Stimulated activated CD4-positive, alpha-beta T cell treated with anti-CD3 and anti-CD28 coated beads, Interleukin-4, amount 100 ng/mL, for 24 hours (primary cell): ENCODE measurements around the gene SLC9A4.

Experiments
- DNase-seq: peaks from one replicate; pipeline ENCODE4 v3.0.0-alpha.2; 2020

Gene SLC9A4

DNA sequence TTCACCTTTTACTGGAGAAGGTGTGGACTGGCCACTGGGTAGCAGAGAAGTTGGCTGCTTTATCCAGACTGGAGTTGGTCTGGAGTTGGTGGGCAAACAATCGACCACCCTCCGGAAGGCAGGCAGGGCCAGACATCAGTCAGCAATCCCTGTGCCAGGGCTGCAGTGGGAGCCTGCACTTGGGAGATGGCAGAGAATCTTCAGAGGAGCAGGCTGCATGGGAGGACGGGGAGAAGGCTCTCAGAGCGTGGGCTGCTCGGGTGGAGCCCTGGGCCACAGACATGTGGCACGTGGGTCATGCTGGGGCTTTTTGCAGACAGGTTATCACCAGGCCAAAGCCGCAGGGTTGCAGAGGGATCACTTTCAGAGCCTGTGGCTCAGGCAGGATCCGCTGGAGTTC lies 29.6 kb downstream of the SLC9A4 start:
- DNase-seq = no peak

DNA sequence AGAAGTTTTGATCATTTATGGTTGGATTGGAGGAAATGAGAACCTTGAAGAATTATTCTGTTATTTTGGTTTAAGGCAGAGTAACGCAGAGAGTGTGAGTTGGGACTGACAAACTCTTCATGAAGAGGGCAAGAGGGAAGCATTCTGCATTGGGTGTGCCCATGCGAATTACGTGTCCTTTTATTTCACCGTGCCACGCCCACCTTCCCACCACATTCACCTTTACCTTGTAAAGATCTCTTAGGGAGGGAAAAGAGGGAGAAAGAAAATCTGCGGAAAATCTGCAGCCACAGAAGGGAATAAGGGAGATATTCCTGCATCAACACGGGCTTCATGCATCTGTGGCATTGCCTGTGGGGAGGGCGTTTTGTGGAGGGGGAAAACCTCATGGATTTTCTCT lies 31.8 kb downstream of the SLC9A4 start:
- no peak for DNase-seq

DNA sequence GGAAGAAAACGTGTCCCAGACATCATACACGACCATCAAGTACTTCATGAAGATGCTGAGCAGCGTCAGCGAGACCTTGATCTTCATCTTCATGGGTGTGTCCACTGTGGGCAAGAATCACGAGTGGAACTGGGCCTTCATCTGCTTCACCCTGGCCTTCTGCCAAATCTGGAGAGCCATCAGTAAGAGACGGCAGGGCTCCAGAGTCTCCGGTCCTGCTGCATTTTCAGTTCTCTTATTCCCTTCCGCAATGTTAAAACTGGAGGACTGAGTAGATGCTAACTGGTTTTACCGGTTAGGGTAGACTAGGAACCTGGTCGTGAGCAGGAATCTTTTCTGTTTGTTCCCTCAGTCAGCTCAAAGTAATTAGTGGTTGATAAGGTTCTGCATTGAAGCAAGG lies 32.3 kb downstream of the SLC9A4 start:
- no peak for DNase-seq

DNA sequence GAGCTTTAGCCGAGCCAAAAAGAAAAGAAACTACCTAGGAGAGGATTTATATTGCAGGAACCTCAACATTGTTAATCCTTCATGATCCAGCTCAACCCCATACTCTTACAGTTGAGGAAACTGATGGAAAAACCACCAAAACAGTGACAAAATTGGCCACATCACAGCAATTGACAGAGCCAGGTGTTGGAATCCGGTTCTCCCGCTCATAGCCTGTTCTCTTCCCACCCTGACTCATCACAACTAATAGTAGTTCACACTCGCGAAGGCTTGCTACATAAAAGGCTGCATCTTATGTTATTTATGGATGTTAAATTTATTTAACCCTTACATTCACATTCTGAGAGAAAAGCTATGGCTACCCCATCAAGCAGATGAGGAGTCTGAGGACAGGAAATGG lies 33.7 kb downstream of the SLC9A4 start:
- no peak for DNase-seq

DNA sequence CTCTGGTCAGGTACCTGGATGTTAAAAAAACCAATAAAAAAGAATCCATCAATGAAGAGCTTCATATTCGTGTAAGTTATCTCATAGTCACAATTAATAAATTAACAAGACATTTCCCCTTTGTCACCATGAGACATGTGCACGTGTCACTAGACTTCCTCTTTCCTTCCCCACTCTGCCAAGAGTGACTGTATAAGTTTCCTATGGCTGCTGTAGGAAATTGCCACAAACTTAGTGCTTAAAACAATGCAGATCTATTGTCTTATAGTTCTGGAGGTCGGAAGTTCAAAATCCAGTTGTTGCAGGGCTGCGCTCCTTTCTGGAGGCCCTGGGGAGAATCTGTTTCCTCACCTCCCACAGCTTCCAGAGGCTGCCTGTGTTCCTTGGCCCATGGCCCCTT lies 35.8 kb downstream of the SLC9A4 start:
- no peak for DNase-seq

DNA sequence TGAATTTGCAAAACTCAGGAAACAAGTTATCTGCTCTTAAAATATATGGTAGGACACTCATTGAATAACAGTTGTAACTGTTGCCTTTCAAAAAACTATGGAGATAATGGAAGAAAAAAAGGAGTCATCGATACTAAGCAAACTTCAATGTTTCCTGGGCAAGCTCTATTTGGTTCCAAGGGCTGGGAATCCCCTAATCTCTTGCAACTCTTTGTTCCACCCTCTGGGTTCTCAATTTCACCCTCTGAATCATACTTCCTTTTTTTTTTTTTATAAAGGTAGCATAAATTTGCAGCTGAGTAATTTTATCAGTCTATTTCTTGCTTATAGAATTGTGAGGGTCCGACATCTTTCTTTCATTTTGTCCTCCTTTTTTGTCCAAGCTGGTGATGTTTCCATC lies 36.7 kb downstream of the SLC9A4 start:
- peak; percentile 9 for DNase-seq

GRCh38 chr2:102510791-102511575 lies 38.0 kb downstream of the SLC9A4 start:
- DNase-seq = no peak

DNA sequence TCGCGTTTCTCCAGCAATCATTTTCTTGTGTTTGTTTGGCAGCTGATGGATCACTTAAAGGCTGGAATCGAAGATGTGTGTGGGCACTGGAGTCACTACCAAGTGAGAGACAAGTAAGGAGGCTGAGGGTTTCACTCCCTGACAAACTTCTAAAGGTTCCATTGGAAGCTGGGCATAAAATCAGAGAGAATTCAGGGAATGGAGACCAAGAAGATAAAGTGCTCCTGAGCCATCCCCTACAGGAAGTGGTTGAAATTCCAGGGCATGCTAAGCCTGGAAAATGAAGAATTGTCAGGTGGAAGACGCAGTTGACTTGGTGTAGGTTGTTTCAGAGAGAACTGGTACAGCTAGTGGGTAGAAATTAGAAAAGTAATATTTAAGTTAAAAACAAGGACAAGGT lies 39.1 kb downstream of the SLC9A4 start:
- DNase-seq = no peak

DNA sequence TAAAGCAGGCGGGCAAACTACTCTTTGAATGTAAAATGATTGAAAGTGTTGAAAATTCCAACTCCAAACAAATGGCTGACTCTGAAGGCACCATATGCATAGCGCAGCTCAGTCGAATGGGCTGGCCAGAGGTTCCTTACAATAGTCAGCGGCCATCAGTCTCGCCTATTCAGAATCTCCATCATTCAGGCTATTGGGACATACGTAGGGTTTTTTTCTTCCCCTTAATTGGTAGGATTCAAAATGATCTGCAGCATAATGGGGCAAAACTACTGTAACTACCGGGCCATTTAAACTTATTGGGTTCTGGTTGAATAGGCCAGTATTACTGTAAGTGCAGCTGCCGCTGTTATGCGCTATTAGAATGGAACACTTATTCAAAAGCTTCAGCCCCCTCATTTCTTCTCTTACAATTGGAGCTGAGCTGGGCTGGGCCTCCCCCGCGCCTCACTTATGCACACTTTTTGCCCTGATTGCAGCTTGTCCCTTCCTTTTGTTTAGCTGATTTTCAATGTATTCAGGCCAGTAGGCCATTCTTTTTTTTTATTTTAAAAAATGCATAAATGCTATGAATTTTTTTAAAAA lies 40.4 kb downstream of the SLC9A4 start:
- DNase-seq = no peak

DNA sequence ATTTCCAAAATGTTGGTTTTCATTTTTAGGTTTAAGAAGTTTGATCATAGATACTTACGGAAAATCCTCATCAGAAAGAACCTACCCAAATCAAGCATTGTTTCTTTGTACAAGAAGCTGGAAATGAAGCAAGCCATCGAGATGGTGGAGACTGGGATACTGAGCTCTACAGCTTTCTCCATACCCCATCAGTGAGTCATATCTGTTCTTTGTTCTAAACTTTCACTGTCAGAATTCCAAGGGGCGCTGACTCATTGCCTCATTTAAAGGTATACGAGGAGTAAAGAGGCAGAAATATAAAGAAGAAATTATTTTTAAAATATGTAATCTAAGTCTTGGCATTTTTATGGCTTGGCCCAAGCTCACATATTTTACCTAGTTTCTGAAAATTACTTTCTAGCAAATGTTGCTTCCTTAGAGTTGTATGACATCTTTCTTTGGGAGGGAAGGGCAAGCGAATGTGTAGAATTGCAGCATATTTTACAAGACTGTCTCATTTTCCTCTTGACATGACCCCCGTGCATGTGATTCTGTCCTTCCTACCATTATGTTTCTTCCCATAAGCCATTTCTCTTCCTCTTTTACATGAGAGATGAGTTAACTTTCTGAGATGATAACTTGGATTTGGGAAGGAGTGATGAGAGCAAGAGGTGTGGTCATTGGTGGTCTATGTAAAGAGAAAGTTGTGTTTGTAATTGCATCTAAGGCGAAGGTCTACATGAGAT lies 41.2 kb downstream of the SLC9A4 start:
- no peak for DNase-seq

GRCh38 chr2:102515851-102516250 lies 42.8 kb downstream of the SLC9A4 start:
- DNase-seq = no peak

DNA sequence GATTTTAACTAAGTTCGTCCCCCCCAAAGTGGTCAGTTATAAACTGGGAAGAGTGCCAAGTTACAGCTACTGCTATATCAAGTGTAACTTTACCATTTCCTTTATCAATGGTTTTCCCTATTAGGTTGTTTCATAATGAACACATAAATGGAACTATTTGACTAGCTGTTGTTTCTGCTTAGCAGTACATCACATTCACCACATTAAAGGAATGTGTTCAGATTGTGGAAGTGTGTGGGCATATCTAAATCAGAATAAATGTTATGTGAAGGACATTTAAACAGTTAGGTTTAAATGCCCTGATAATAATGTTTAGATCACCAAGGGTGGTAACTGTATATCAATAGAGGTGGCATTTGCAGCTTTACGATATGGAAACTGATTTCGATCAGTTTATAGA lies 45.1 kb downstream of the SLC9A4 start:
- no peak for DNase-seq

- DNase-seq = peak; percentile 8
These were observed 47.0 kb downstream of the SLC9A4 start for GRCh38 chr2:102520009-102520408.

GRCh38 chr2:102520801-102521200 lies 47.8 kb downstream of the SLC9A4 start:
- no peak for DNase-seq

GRCh38 chr2:102522162-102522561 lies 49.1 kb downstream of the SLC9A4 start:
- DNase-seq = no peak

DNA sequence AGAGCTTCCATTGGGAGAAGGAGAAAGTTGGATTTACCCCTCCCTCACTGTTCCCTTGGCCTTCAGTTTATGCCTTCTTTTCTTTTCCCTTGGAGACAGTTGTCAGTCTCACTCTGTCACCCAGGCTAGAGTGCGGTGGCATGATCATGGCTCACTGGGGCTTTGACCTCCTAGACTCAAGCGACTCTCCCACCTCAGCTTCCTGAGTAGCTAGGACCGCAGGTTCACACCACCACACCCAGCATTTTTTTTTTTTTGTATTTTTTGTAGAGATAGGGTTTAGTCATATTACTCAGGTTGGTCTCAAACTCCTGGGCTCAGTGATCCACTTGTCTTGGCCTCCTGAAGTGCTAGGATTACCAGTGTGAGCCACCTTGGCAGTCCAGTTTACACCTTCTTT lies 49.9 kb downstream of the SLC9A4 start:
- DNase-seq = no peak

- DNase-seq = no peak
These were observed 50.6 kb downstream of the SLC9A4 start for GRCh38 chr2:102523651-102524050.

DNA sequence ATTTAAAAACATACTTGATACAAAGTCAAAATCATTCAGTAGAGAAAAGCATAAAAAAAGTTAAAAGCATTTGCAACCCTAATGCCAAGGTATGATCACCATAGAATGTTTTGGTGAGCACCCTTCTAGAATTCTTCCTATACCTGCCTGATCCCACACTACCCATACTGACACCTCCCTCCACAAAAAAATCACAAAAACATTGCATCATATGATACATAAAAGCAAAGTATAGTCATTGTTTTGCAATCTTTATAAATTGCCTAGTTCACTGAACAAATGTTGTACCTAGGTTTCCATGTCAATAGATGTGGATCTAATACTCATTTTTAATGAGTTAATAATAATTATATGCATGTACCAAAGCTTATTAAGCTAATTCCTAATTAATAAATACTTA lies 54.1 kb downstream of the SLC9A4 start:
- DNase-seq = no peak

DNA sequence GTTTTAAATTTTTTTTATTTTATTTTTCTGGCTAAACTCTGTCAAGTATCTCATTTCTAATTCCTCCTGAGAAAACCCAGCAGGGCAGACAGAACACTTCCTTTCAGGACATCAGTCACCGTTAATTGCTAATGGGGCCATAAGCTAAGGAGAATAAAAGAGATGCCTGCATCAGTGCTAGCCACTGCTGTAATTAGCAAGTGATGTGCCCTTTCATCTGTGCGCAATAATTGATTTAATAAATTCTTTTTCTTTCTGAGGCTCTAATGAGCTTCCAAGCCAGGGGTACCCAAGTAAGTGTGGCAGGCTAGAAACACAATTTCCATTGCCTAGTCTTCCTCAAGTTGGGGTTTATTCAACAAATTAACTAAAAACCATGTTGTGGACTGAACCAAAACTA lies 65.5 kb downstream of the SLC9A4 start:
- no peak for DNase-seq

DNA sequence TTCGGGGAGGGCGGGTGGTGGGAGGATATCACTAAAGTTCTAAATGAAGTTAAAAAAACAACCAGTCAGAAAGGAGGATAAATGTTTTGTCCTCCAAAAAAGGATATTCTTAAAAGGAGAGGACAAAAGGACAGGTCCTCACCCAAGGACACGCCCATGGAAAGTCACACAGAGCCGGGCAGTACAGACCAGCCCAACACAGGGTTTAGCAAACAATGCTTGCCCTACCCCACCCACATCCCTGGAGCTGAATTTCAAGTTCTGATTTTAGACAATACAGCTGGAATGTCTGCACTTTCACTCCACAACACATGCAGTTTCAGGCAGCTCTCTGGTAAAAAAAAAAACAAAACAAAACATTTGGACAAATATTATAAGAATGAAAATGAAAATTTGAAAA lies 67.9 kb downstream of the SLC9A4 start:
- DNase-seq = no peak

DNA sequence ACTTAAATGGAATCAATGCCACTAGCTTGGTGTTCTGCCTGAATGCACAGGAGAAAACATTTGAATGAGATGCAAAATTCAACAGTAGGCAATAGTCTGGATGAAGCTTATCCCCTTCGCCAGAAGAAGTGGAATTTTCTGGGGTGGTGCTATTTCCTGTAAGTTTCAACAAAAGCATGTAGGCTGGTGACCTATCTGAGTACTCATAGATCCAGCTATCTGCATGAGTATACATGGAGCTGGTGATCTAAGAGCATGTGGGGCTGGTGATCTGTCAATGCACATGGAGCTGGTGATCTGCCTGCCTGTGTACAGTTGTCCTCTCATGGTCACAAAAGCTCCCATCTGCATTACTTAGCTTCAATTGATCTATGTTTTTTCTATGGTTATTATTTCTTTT lies 71.2 kb downstream of the SLC9A4 start:
- DNase-seq = no peak

- DNase-seq = no peak
These were observed 74.4 kb downstream of the SLC9A4 start for GRCh38 chr2:102547462-102547861.

DNA sequence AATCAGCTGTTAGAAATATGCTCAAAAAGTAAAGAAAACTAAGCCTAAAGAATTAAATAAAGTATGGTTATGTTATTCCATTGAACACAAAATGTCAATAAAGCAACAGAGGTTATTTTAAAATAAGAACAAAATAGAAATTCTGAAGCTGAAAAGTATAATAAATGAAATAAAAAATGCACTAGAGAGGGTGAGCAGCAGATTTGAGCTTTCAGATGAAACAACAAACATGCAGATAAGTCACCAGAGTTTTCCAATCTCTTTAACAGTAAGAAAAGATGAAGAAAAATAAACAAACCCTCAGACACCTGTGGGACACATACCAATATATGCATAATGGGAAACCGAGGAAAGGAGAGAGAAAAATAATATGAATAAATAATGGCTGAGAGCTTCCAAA lies 76.0 kb downstream of the SLC9A4 start:
- no peak for DNase-seq

- DNase-seq = no peak
These were observed 77.1 kb downstream of the SLC9A4 start for GRCh38 chr2:102550151-102550550.
